ENCODE data around the gene CSPG4.
"Not testable (repeated sequence)": the region's sequence is repeated elsewhere in the genome, so short reads cannot be mapped to it uniquely, and the experiment has no call there.

CSPG4 gene

GRCh38 chr15:75748882-75749281 is 36.2 kb upstream of the CSPG4 start:
- H3K27ac Mint-ChIP-seq, H3K9me3 Mint-ChIP-seq: not testable (repeated sequence)
- ATAC-seq (peak; percentile 99), DNase-seq (ENCODE audit: low spot score in 2 of 2) (peak; percentile 34 to 72)
- H3K4me3 Mint-ChIP-seq = peak overlapping the region; percentile 50
- peaks cover 20% of the 10 kb centered on the region for H3K4me1 Mint-ChIP-seq
- H3K36me3 Mint-ChIP-seq = peaks cover 15% of the 10 kb centered on the region

GRCh38 chr15:75747121-75747520 is 34.5 kb upstream of the CSPG4 start:
- not testable (repeated sequence) for DNase-seq (ENCODE audit: low spot score in 2 of 2); ATAC-seq; H3K4me3 Mint-ChIP-seq; H3K9me3 Mint-ChIP-seq; H3K27ac Mint-ChIP-seq
- Mint-ChIP-seq H3K4me1 (peaks cover 20% of the 10 kb centered on the region), H3K36me3 (peaks cover 15% of the 10 kb centered on the region)

GRCh38 chr15:75745305-75745704 is 32.7 kb upstream of the CSPG4 start:
- Mint-ChIP-seq H3K4me3 (no peak overlapping the region), H3K27ac (no peak overlapping the region), H3K36me3 (peaks cover 7% of the 10 kb centered on the region), H3K4me1 (peaks cover 19% of the 10 kb centered on the region), H3K9me3 (no peaks in the 10 kb centered on the region)
- DNase-seq (ENCODE audit: low spot score in 2 of 2) = no peak
- no peak for ATAC-seq

GRCh38 chr15:75742346-75742745 is 29.7 kb upstream of the CSPG4 start:
- H3K27ac Mint-ChIP-seq; H3K9me3 Mint-ChIP-seq; DNase-seq (ENCODE audit: low spot score in 2 of 2); H3K4me3 Mint-ChIP-seq; H3K4me1 Mint-ChIP-seq; H3K36me3 Mint-ChIP-seq; ATAC-seq: not testable (repeated sequence)

- Mint-ChIP-seq H3K9me3 (no peaks in the 10 kb centered on the region), H3K36me3 (no peaks in the 10 kb centered on the region), H3K27ac (no peak overlapping the region), H3K4me1 (peaks cover 6% of the 10 kb centered on the region), H3K4me3 (peak overlapping the region; percentile 73)
- ATAC-seq = no peak
- no peak for DNase-seq (ENCODE audit: low spot score in 2 of 2)
These were observed 27.1 kb upstream of the CSPG4 start for GRCh38 chr15:75739791-75740190.

- Mint-ChIP-seq H3K27ac (no peak overlapping the region), H3K9me3 (no peaks in the 10 kb centered on the region), H3K4me3 (peak overlapping the region; percentile 73), H3K36me3 (no peaks in the 10 kb centered on the region), H3K4me1 (peaks cover 6% of the 10 kb centered on the region)
- DNase-seq (ENCODE audit: low spot score in 2 of 2) (peak; percentile 77 to 95), ATAC-seq (peak; percentile 98)
These were observed 26.1 kb upstream of the CSPG4 start for GRCh38 chr15:75738647-75739325.

GRCh38 chr15:75738014-75738646 is 25.5 kb upstream of the CSPG4 start:
- H3K27ac Mint-ChIP-seq = no peak overlapping the region
- H3K4me1 Mint-ChIP-seq = peaks cover 9% of the 10 kb centered on the region
- no peaks in the 10 kb centered on the region for H3K36me3 Mint-ChIP-seq
- peak in 1 of 2 donors; percentile 47 for DNase-seq (ENCODE audit: low spot score in 2 of 2)
- peak overlapping the region; percentile 73 for H3K4me3 Mint-ChIP-seq
- no peaks in the 10 kb centered on the region for H3K9me3 Mint-ChIP-seq
- ATAC-seq = no peak

GRCh38 chr15:75737116-75738013 is 24.7 kb upstream of the CSPG4 start:
- Mint-ChIP-seq H3K27ac (peak overlapping the region; percentile 40), H3K4me1 (peaks cover 17% of the 10 kb centered on the region), H3K4me3 (peak overlapping the region; percentile 73)
- not testable (repeated sequence) for H3K9me3 Mint-ChIP-seq, ATAC-seq, H3K36me3 Mint-ChIP-seq
- DNase-seq (ENCODE audit: low spot score in 2 of 2) = peak in 1 of 2 donors; percentile 48

- no peaks in the 10 kb centered on the region for H3K9me3 Mint-ChIP-seq
- H3K4me3 Mint-ChIP-seq = no peak overlapping the region
- peaks cover 4% of the 10 kb centered on the region for H3K36me3 Mint-ChIP-seq
- no peak for ATAC-seq
- no peak for DNase-seq (ENCODE audit: low spot score in 2 of 2)
- peak overlapping the region; percentile 40 for H3K27ac Mint-ChIP-seq
- H3K4me1 Mint-ChIP-seq = peaks cover 27% of the 10 kb centered on the region
These were observed 23.6 kb upstream of the CSPG4 start for GRCh38 chr15:75736256-75736655.

GRCh38 chr15:75734861-75735760 is 22.5 kb upstream of the CSPG4 start:
- ATAC-seq; H3K4me3 Mint-ChIP-seq; H3K9me3 Mint-ChIP-seq; H3K27ac Mint-ChIP-seq; H3K36me3 Mint-ChIP-seq; DNase-seq (ENCODE audit: low spot score in 2 of 2): not testable (repeated sequence)
- peaks cover 27% of the 10 kb centered on the region for H3K4me1 Mint-ChIP-seq

GRCh38 chr15:75733761-75734651 is 21.4 kb upstream of the CSPG4 start:
- no peaks in the 10 kb centered on the region for H3K9me3 Mint-ChIP-seq
- peaks cover 27% of the 10 kb centered on the region for H3K4me1 Mint-ChIP-seq
- no peak for ATAC-seq
- H3K27ac Mint-ChIP-seq = no peak overlapping the region
- peaks cover 4% of the 10 kb centered on the region for H3K36me3 Mint-ChIP-seq
- no peak for DNase-seq (ENCODE audit: low spot score in 2 of 2)
- no peak overlapping the region for H3K4me3 Mint-ChIP-seq

GRCh38 chr15:75732809-75733451 is 20.3 kb upstream of the CSPG4 start:
- DNase-seq (ENCODE audit: low spot score in 2 of 2) = peak; percentile 49 to 81
- H3K4me1 Mint-ChIP-seq = peaks cover 25% of the 10 kb centered on the region
- peak; percentile 63 for ATAC-seq
- no peak overlapping the region for H3K27ac Mint-ChIP-seq
- no peak overlapping the region for H3K4me3 Mint-ChIP-seq
- peaks cover 4% of the 10 kb centered on the region for H3K36me3 Mint-ChIP-seq
- no peaks in the 10 kb centered on the region for H3K9me3 Mint-ChIP-seq

- Mint-ChIP-seq H3K4me1 (peaks cover 21% of the 10 kb centered on the region), H3K36me3 (peaks cover 4% of the 10 kb centered on the region), H3K27ac (peak overlapping the region; percentile 58), H3K4me3 (no peak overlapping the region), H3K9me3 (no peaks in the 10 kb centered on the region)
- DNase-seq (ENCODE audit: low spot score in 2 of 2) (no peak), ATAC-seq (no peak)
These were observed 19.6 kb upstream of the CSPG4 start for GRCh38 chr15:75732177-75732808.
